HFFc6 (cell line): ENCODE measurements around the gene MIAT. TPM values are rescaled to one million over a fixed set of nuclear protein-coding genes. Genes with fewer than 3 reads are reported as not detected.

Source experiments
- DNase-seq: peaks from one replicate; pipeline ENCODE4 v3.0.0-alpha.2; 2018
- H3K27ac Mint-ChIP-seq: 2 replicates; pipeline ENCODE4 v1.8.0; 2020; ENCODE audit warnings: mild to moderate bottlenecking, mixed read lengths
- H3K27me3 Mint-ChIP-seq: 2 replicates; pipeline ENCODE4 v1.8.0; 2021; ENCODE audit warnings: mild to moderate bottlenecking, moderate library complexity, mixed read lengths; ENCODE audit not compliant: insufficient read depth
- H3K36me3 Mint-ChIP-seq: 2 replicates; pipeline ENCODE4 v1.8.0; 2021; ENCODE audit warnings: low read depth, mixed read lengths
- H3K4me1 Mint-ChIP-seq: 2 replicates; pipeline ENCODE4 v1.8.0; 2020; ENCODE audit warnings: low read depth, mixed read lengths
- H3K4me3 Mint-ChIP-seq: 2 replicates; pipeline ENCODE4 v1.8.0; 2020; ENCODE audit warnings: mild to moderate bottlenecking, moderate library complexity, mixed read lengths
- H3K9me3 Mint-ChIP-seq: 2 replicates; pipeline ENCODE4 v1.8.0; 2020; ENCODE audit warnings: mild to moderate bottlenecking, mixed read lengths
- total RNA-seq, 6 experiments: library from RNA; stranded (reverse); fragmentation: NEBNext Ultra II Directional; extraction: Animal tissue kit (Norgen Biotek cat#: 25700); gene quantifications; 2 replicates in 1 of 6; 3 replicates in 5 of 6; pipeline ENCODE4 v1.2.3, GENCODE V29; 2021
- TF ChIP-seq, protein P1 (sequence below): fragments of 200-600 bp; sonication (generic); IDR thresholded peaks from 2 replicates; pipeline ENCODE4 v1.5.0; 2021; ENCODE audit warnings: antibody characterized with exemption, mild to moderate bottlenecking

MIAT gene
- total RNA-seq, 6 experiments from 2014 or later, result 0.55 to 0.89 (median 0.75) TPM

- no peak overlapping the region for H3K27ac Mint-ChIP-seq
- H3K4me3 Mint-ChIP-seq, result no peak overlapping the region
- TF ChIP-seq, protein P1, sequence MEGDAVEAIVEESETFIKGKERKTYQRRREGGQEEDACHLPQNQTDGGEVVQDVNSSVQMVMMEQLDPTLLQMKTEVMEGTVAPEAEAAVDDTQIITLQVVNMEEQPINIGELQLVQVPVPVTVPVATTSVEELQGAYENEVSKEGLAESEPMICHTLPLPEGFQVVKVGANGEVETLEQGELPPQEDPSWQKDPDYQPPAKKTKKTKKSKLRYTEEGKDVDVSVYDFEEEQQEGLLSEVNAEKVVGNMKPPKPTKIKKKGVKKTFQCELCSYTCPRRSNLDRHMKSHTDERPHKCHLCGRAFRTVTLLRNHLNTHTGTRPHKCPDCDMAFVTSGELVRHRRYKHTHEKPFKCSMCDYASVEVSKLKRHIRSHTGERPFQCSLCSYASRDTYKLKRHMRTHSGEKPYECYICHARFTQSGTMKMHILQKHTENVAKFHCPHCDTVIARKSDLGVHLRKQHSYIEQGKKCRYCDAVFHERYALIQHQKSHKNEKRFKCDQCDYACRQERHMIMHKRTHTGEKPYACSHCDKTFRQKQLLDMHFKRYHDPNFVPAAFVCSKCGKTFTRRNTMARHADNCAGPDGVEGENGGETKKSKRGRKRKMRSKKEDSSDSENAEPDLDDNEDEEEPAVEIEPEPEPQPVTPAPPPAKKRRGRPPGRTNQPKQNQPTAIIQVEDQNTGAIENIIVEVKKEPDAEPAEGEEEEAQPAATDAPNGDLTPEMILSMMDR, result no peak
- H3K9me3 Mint-ChIP-seq, result no peaks in the 10 kb centered on the region
- H3K27me3 Mint-ChIP-seq, result peaks cover 15% of the 10 kb centered on the region
- no peaks in the 10 kb centered on the region for H3K36me3 Mint-ChIP-seq
- 0 out of 2 replicates have a peak, but pooled peaks cover 5% of the 10 kb centered on the region for H3K4me1 Mint-ChIP-seq
- DNase-seq, result no peak
Observed at GRCh38 chr22:26623984-26624383, 33.4 kb upstream of the MIAT start.

GRCh38 chr22:26624803-26625202 lies 32.6 kb upstream of the MIAT start:
- 0 out of 2 replicates have a peak, but pooled peaks cover 5% of the 10 kb centered on the region for H3K4me1 Mint-ChIP-seq
- TF ChIP-seq, protein P1, result no peak
- H3K27ac Mint-ChIP-seq, result no peak overlapping the region
- peaks cover 15% of the 10 kb centered on the region for H3K27me3 Mint-ChIP-seq
- DNase-seq, result no peak
- H3K9me3 Mint-ChIP-seq, result no peaks in the 10 kb centered on the region
- no peak overlapping the region for H3K4me3 Mint-ChIP-seq
- H3K36me3 Mint-ChIP-seq, result no peaks in the 10 kb centered on the region

DNA sequence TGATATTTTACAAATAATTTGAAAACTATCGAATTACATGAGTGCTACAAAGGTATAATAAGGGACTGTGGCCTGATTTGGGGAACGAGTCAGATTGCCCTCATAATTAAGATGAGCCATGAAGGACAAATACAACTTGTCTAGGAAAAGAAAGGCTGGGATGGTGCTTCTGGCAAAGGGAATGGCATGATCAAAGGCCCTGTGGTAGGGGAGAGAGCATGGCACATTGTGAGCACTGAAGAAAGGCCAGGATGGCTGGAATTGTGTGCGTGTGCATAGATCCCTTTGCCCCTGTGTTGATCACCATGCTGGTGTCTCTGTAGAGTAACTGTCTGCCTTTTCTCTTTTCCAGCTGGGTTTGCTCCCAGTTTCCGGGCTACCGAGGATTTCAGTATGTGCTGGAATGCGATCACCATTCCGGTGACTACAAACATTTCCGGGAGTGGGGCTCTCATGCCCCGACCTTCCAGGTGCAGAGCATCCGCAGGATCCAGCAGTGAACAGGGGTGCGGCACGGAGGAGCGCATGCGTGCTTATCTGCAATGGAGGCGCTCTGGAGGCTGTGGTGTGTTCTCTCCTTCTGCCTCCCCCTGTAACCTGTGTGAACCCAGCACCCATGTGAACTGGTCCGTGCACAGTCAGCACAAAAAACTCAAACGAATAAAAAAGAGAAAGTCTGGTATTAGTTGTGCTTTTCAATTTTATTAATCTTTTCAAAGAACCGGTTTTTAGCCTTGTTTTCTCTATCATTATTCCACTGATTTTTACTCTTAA lies 27.2 kb upstream of the MIAT start:
- peaks cover 6% of the 10 kb centered on the region for H3K4me1 Mint-ChIP-seq
- no peak overlapping the region for H3K27ac Mint-ChIP-seq
- no peak overlapping the region for H3K4me3 Mint-ChIP-seq
- peaks cover 15% of the 10 kb centered on the region for H3K27me3 Mint-ChIP-seq
- no peak for DNase-seq
- H3K36me3 Mint-ChIP-seq, result no peaks in the 10 kb centered on the region
- TF ChIP-seq, protein P1, result no peak
- no peaks in the 10 kb centered on the region for H3K9me3 Mint-ChIP-seq

- Mint-ChIP-seq H3K27ac (no peak overlapping the region), H3K9me3 (no peaks in the 10 kb centered on the region), H3K36me3 (no peaks in the 10 kb centered on the region), H3K4me3 (no peak overlapping the region), H3K4me1 (peaks cover 6% of the 10 kb centered on the region), H3K27me3 (peaks cover 13% of the 10 kb centered on the region)
- DNase-seq, result no peak
- TF ChIP-seq, protein P1, result no peak
Observed at GRCh38 chr22:26631282-26631681, 26.1 kb upstream of the MIAT start.

GRCh38 chr22:26632422-26633155 lies 24.8 kb upstream of the MIAT start:
- TF ChIP-seq, protein P1, result no peak
- no peak overlapping the region for H3K4me3 Mint-ChIP-seq
- H3K9me3 Mint-ChIP-seq, result no peaks in the 10 kb centered on the region
- no peaks in the 10 kb centered on the region for H3K36me3 Mint-ChIP-seq
- peaks cover 6% of the 10 kb centered on the region for H3K4me1 Mint-ChIP-seq
- H3K27ac Mint-ChIP-seq, result no peak overlapping the region
- DNase-seq, result no peak
- H3K27me3 Mint-ChIP-seq, result peaks cover 13% of the 10 kb centered on the region
